ENCODE results near the gene ARL6IP4. TPM values are rescaled to one million over a fixed set of nuclear protein-coding genes. Genes with fewer than 3 reads are reported as not detected.

The ARL6IP4 gene
- total RNA-seq, 2 experiments from 2014 or later, result 166 to 175 TPM

GRCh38 chr12:122982963-122983788 is 2.7 kb downstream of the ARL6IP4 start:
- H3K27me3 Mint-ChIP-seq, result no peaks in the 10 kb centered on the region
- POLR2A ChIA-PET, result interaction anchor here (0.8 to 5.8 kb wide), 4 partner anchors 9 to 255 kb away, joined by 3 to 39 read pairs (median 3); partner anchors contain the start of genes MPHOSPH9 and MTRFR
- DNase-seq, result no peak
- no peaks in the 10 kb centered on the region for H3K9me3 Mint-ChIP-seq
- H3K4me1 Mint-ChIP-seq, result peaks cover 56% of the 10 kb centered on the region
- peak overlapping the region; percentile 86 for H3K4me3 Mint-ChIP-seq
- H3K27ac Mint-ChIP-seq, result peak overlapping the region; percentile 16
- CTCF ChIA-PET, result interaction anchor here (1.6 to 1.8 kb wide), 2 partner anchors 7 to 31 kb away, joined by 3 to 5 read pairs; no protein-coding TSS in a partner anchor
- peaks cover 31% of the 10 kb centered on the region for H3K36me3 Mint-ChIP-seq (ENCODE audit: low read depth)

- CTCF ChIA-PET, result no interaction called here
- H3K36me3 Mint-ChIP-seq (ENCODE audit: low read depth), result peaks cover 31% of the 10 kb centered on the region
Measured at GRCh38 chr12:122983789-122984515, 3.5 kb downstream of the ARL6IP4 start.

GRCh38 chr12:122984612-122985337 is 4.3 kb downstream of the ARL6IP4 start:
- H3K36me3 Mint-ChIP-seq (ENCODE audit: low read depth), result peaks cover 31% of the 10 kb centered on the region
- ChIA-PET POLR2A (interaction anchor here (1.4 kb wide), 1 partner anchor 253 kb away, joined by 4 read pairs; no protein-coding TSS in a partner anchor), CTCF (no interaction called here)

More at GRCh38 chr12:122983789-122984515, 3.5 kb downstream of the ARL6IP4 start:
- Mint-ChIP-seq H3K4me3 (no peak overlapping the region), H3K4me1 (peaks cover 53% of the 10 kb centered on the region), H3K9me3 (no peaks in the 10 kb centered on the region), H3K27ac (peak overlapping the region; percentile 35), H3K27me3 (no peaks in the 10 kb centered on the region)
- DNase-seq, result no peak
- POLR2A ChIA-PET, result interaction anchor here (1.4 to 5.8 kb wide), 2 partner anchors 249 to 254 kb away, joined by 4 to 39 read pairs; partner anchors contain the start of genes MPHOSPH9 and MTRFR

GRCh38 chr12:122985338-122986257 is 5.1 kb downstream of the ARL6IP4 start:
- ChIA-PET CTCF (no interaction called here), POLR2A (interaction anchor here (1.2 to 1.4 kb wide), 3 partner anchors 11 to 252 kb away, joined by 3 to 4 read pairs (median 3); partner anchors contain the start of gene OGFOD2)
- Mint-ChIP-seq H3K27me3 (no peaks in the 10 kb centered on the region), H3K4me3 (no peak overlapping the region), H3K27ac (peak overlapping the region; percentile 23), H3K4me1 (peaks cover 43% of the 10 kb centered on the region), H3K36me3 (ENCODE audit: low read depth) (peaks cover 27% of the 10 kb centered on the region), H3K9me3 (no peaks in the 10 kb centered on the region)
- DNase-seq, result no peak

More at GRCh38 chr12:122984612-122985337, 4.3 kb downstream of the ARL6IP4 start:
- no peak for DNase-seq
- Mint-ChIP-seq H3K4me1 (peaks cover 47% of the 10 kb centered on the region), H3K9me3 (no peaks in the 10 kb centered on the region), H3K27me3 (no peaks in the 10 kb centered on the region), H3K27ac (peak overlapping the region; percentile 23), H3K4me3 (no peak overlapping the region)

GRCh38 chr12:122986258-122986871 is 5.9 kb downstream of the ARL6IP4 start:
- no peaks in the 10 kb centered on the region for H3K9me3 Mint-ChIP-seq
- H3K4me1 Mint-ChIP-seq, result peaks cover 40% of the 10 kb centered on the region
- no peak for DNase-seq
- H3K4me3 Mint-ChIP-seq, result no peak overlapping the region
- H3K36me3 Mint-ChIP-seq (ENCODE audit: low read depth), result peaks cover 24% of the 10 kb centered on the region
- CTCF ChIA-PET, result no interaction called here
- peak overlapping the region; percentile 26 for H3K27ac Mint-ChIP-seq
- no peaks in the 10 kb centered on the region for H3K27me3 Mint-ChIP-seq
- POLR2A ChIA-PET, result interaction anchor here (1.2 to 1.4 kb wide), 2 partner anchors 12 to 84 kb away, joined by 3 read pairs; partner anchors contain the start of gene OGFOD2

GRCh38 chr12:122987086-122987951 is 6.8 kb downstream of the ARL6IP4 start:
- CTCF ChIA-PET, result no interaction called here
- no peak for DNase-seq
- H3K4me1 Mint-ChIP-seq, result peaks cover 31% of the 10 kb centered on the region

GRCh38 chr12:122988036-122988435 is 7.6 kb downstream of the ARL6IP4 start:
- ChIA-PET CTCF (no interaction called here), POLR2A (interaction anchor here (1.5 kb wide), 1 partner anchor 13 kb away, joined by 3 read pairs; the partner anchor contains the start of gene OGFOD2)
- H3K27ac Mint-ChIP-seq, result no peak overlapping the region
- no peaks in the 10 kb centered on the region for H3K27me3 Mint-ChIP-seq
- peaks cover 9% of the 10 kb centered on the region for H3K36me3 Mint-ChIP-seq (ENCODE audit: low read depth)
- H3K4me3 Mint-ChIP-seq, result no peak overlapping the region
- peaks cover 24% of the 10 kb centered on the region for H3K4me1 Mint-ChIP-seq
- no peaks in the 10 kb centered on the region for H3K9me3 Mint-ChIP-seq
- no peak for DNase-seq

More at GRCh38 chr12:122987086-122987951, 6.8 kb downstream of the ARL6IP4 start:
- Mint-ChIP-seq H3K9me3 (no peaks in the 10 kb centered on the region), H3K4me3 (no peak overlapping the region), H3K27me3 (no peaks in the 10 kb centered on the region), H3K36me3 (ENCODE audit: low read depth) (peaks cover 15% of the 10 kb centered on the region), H3K27ac (no peak overlapping the region)
- POLR2A ChIA-PET, result interaction anchor here (1.4 kb wide), 1 partner anchor 12 kb away, joined by 3 read pairs; the partner anchor contains the start of gene OGFOD2

GRCh38 chr12:122988612-122989212 is 8.2 kb downstream of the ARL6IP4 start:
- H3K4me1 Mint-ChIP-seq, result peaks cover 23% of the 10 kb centered on the region
- ChIA-PET POLR2A (interaction anchor here (0.5 to 1.5 kb wide), 2 partner anchors 13 to 244 kb away, joined by 3 read pairs; partner anchors contain the start of genes MPHOSPH9, MTRFR and OGFOD2), CTCF (no interaction called here)
- no peaks in the 10 kb centered on the region for H3K27me3 Mint-ChIP-seq
- no peak overlapping the region for H3K4me3 Mint-ChIP-seq
- no peak overlapping the region for H3K27ac Mint-ChIP-seq
- no peaks in the 10 kb centered on the region for H3K9me3 Mint-ChIP-seq
- peaks cover 5% of the 10 kb centered on the region for H3K36me3 Mint-ChIP-seq (ENCODE audit: low read depth)
- no peak for DNase-seq

- CTCF ChIA-PET, result interaction anchor here (1.9 kb wide), 1 partner anchor 7 kb away, joined by 5 read pairs; no protein-coding TSS in a partner anchor
Measured at GRCh38 chr12:122989225-122989839, 8.9 kb downstream of the ARL6IP4 start.

More at GRCh38 chr12:122989225-122989839, 8.9 kb downstream of the ARL6IP4 start:
- Mint-ChIP-seq H3K27me3 (no peaks in the 10 kb centered on the region), H3K4me3 (no peak overlapping the region), H3K9me3 (no peaks in the 10 kb centered on the region), H3K4me1 (peaks cover 16% of the 10 kb centered on the region), H3K36me3 (ENCODE audit: low read depth) (peaks cover 3% of the 10 kb centered on the region), H3K27ac (no peak overlapping the region)
- no peak for DNase-seq
- POLR2A ChIA-PET, result interaction anchor here (0.5 to 1.5 kb wide), 3 partner anchors 14 to 244 kb away, joined by 3 read pairs; partner anchors contain the start of genes MPHOSPH9, MTRFR and OGFOD2
